ENCODE data around the gene KIF5A.

- TF ChIP-seq CTCF (IDR thresholded peaks at IDR 0.05): no peak
- TF ChIP-seq POLR2A (IDR thresholded peaks at IDR 0.05): no peak
These were observed 81.8 kb downstream of the KIF5A start for GRCh38 chr12:57631566-57632072.

Measured in Peyer's patch (tissue), 4 donors.